T-helper 22 cell (primary cell): ENCODE data around the gene TMEM167B.

Experiments used
- DNase-seq: peaks from one replicate; pipeline ENCODE4 v3.0.0-alpha.2; 2020; ENCODE audit warnings: low read depth

TMEM167B gene

DNA sequence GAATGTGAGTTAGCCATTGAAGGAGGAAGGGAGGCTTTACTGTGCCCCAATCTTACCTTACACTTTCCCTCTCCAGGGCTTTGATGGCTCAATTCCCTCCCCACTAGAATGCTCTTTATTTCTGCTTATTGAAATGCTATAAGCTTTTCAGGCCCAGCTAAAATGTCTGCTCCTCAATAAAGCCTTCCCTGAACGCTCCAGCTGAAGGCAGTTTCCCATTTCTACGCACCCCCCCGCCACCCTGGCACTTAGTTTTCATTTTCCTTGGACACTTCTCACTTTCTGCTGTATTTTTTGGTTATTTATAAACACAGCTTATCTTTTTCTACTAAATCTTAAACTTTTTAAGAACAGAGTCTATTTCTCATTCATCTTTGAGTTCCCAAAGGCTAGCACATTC, 7.1 kb upstream of the TMEM167B start:
- DNase-seq = no peak

DNA sequence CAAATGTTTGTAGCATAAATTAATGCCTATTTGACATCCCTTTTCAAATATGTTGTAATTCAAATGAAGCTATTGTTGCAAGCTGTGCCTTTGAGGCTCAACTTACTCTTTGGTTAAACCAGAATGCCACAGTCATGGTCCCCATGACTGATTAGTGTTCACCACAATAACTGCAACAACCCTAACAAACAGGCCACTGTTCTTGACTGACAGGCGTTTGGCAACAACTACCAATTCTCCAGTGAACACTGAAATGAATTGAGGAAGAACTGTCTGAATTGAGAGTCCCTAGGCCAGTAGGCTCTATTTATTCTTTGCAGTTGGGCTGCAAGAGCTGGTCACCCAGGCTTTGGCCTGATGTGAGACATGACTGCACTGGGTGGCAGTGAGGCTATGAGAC, 6.6 kb upstream of the TMEM167B start:
- no peak for DNase-seq

DNA sequence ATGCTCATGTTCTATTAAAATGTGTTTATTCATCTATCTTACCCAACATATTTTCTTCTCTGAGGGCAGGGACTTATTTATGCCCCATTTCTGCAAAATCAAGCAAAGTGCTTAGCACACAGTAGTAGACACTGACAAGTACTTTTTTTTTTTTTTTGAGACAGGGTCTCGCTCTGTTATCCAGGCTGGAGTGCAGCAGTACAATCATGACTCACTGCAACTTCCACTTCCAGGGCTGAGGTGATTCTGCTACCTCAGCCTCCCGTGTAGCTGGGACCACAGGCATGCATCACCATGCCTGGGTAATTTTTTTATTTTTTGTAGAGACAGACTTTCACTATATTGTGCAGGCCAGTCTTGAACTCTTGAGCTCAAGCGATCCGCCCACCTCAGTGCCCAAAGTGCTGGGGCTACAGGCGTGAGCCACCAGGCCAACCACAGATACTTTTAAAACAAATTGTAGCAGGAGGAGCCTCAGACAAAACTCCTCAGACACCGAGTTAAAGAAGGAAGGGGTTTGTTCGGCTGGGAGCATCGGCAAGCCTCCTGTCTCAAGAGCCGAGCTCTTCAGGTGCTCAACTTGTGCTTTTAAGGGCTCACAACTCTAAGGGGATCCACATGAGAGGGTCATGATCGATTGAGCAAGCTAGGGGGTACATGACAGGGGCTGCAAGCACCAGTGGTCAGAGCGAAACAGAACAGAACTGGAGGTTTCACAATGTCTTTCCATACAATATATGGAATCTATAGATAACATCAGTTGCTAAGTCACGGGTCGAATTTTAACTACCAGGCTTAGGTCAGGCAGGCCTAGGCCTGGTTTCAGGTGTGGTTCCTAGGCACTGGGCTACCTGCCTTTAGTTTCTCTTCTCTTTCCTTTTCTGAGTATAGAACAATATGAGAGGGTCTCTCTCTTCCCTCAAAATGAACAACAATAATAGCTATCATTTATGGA, 5.7 kb upstream of the TMEM167B start:
- no peak for DNase-seq

DNA sequence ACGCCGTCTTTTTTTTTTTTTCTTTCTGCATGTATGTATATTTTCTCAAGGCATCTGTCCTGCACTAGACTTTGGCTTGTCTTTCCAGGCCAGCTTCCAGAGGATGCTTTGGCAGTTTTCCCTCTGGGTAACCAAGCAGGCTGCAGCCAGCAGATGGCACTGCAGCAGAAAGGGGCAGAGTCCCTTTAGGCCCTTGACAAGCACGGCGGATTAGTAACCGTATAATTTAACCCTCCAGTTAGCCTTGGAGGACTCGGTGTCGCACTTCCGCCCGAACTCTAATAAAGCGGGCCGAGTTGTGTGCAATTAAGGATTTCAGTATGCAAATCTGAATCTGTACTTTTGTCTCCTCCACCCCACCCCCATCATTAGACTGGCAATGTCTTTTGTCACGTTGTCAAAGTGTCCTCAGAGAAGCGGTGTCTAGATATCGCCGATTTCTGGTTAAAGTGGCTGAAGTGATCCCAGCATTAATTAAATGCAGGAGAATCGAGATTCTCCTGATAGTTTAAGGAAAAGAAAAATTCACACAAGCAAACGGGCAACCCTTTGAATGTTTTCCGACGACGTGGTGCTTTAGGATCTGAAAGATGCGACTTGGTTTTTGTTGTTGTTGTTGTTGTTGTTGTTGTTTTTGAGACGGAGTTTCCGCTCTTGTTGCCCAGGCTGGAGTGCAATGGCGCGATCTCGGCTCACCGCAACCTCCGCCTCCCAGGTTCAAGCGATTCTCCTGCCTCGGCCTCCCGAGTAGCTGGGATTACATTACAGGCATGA, 1.1 kb upstream of the TMEM167B start:
- no peak for DNase-seq

DNA sequence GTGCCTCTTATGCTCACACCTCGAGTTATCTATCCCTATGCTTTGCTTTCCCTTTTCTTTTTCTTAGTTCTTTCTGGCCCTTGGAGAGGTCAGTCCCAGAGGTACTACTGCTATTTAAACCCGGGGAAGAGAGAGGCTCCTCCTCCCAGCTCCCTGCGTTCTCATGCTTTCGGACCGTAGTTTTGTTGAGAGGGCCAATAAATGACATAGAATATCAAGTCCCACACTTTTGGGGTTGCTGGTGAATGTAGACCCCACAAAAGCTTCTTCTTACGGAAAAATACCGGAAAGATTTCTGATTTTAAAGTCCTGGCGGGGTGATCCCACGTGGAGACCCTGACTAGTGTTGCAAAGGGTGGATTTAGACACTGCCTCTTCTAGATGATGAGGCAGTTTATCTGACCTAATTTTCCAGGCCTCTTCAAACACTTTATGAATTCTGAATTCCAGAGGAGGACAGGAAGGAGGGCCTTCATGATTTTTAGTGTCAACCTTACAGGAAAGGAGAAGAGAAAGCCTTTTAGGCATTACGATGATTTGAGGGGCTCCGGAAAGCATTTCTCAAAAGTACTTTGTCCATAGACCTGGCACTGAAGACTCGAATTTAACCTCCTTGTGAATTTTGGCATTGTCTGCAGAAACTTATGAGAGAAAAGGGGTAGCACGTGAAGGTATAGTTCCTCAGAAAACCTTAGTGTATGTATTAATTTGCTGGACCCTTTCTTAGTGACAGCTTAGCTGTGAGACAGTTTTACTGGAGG, 694 bp downstream of the TMEM167B start:
- no peak for DNase-seq

DNA sequence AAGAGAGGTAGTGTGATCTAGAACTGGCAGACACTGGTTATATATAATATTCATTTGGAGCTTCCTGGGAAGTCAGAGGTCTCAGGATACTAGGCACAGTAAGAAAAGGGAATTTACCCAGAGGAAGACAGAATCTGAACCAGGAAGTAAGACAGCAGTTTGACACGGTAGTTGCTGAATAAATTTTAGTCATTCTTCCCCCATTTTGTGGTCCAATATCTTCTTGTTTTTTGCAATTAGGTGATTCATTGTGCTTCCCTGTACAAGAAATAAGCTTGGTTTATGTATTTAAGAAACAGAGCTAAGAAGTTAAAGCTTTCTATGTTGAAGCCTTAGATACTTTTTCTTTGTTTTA, 1.3 kb downstream of the TMEM167B start:
- no peak for DNase-seq

DNA sequence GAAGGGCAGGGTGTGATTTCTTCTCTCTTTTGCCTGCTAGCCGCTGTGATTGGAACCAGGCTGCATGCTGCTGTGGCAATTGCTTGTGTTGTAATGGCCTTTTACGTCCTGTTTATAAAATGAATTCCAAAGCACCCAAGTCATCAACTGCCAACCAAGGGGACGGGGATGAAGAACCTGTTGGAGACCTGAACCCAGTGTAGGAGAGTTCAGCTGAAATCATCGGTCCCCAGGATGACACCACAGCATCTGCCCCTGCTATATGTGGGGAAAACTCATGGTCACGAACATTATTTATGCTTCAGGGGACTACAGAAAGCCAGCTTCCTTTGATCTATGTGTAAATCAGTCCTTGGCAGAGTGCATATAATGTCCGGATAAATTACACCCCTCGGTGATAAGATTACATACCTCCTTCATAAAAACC, 3.8 kb downstream of the TMEM167B start:
- no peak for DNase-seq

DNA sequence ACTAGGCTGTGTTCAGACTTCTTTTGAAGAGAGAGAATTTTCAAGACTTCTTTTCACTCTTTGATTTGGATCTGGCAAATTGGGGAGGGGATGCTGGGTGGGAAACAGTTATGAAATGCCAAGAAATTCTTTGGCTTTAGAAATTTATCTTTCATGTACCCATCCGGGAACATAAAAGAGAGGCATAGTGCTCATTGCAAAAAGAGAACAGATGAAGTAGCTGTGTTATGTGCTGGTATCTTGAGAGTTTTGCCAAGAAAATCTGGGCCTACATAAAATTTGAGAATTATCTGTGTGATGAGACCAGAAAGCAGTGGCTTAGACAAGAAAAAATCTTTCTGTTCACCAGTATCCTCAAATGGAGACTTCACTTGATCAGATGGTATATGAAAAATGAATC, 4.3 kb downstream of the TMEM167B start:
- no peak for DNase-seq

DNA sequence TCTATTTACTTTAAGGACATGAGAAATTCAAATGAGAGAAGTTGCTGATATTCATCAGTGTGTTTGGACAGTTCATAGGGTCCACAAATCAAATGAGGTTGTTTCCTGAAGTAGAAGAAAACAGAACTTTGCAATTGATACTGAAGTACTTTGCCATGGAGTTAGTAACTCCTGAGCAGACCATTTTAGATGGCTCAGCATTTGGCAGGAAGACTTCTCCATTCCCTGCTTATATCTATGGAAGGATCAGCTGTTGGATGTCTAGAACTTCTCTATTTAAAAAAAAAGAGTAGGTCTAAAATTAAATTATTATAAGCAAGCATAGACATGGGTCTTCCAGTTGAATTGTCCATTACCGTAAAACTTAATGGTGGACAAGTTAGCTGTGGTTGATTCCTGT, 5.1 kb downstream of the TMEM167B start:
- no peak for DNase-seq

DNA sequence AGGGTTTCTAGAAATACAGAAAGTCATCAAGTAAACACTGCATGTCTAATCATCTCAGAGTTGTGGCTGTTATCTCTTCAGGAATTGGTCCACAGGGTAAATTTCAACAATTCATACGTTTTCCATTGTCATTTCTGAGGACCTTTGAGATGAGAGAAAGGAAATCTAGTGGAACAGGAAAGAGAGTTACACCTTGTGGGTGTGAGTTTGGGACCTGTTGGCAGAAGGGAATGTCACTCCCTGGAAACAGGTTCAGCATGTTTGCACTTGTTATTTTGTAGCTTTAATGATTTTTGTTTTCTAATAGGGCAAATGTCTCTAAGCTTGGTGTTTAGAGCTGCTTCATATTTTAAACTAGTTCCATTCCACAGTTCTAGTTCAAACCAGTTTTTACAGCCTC, 5.6 kb downstream of the TMEM167B start:
- DNase-seq = no peak

DNA sequence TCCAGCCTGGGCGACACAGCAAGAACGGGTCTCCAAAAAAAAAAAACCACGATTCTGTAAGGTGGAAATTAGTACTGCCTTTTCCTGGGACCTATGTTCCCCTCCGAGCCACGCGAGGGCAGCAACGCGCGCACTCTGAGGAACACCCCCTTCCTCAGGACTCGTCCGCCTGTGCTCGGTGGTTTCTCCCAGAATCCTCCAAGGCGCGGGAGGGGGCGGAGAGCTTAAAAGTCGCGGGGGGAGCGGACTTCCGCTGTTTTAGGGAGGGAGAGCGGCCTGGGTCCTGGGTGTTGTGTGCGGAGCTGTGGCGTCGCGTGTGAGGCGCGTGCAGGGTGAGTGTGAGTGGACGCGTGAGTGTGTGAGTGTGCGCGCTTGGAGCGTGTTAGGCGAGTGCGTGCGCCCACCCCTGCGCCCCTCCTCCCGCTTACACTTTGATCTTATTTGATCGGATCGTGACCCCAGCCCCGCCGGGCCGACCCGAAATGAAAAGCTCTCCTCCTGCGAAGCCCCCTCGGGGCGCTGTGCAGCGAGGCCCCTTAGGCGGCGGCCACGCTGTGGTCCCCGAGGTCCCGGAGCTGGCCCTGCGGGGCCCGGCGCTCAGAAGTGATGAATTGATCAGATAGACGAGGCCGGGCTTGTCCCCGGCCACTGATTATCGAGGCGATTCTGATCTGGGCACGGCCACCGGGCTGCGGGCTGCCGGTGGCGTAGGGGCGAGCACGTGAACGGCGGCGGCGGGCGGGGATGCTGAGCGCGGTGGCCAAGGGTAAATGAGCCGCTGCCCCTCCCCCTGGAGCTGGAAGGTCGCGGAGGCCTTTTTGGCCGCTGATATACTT, 9.6 kb downstream of the TMEM167B start:
- peak; percentile 95 for DNase-seq

DNA sequence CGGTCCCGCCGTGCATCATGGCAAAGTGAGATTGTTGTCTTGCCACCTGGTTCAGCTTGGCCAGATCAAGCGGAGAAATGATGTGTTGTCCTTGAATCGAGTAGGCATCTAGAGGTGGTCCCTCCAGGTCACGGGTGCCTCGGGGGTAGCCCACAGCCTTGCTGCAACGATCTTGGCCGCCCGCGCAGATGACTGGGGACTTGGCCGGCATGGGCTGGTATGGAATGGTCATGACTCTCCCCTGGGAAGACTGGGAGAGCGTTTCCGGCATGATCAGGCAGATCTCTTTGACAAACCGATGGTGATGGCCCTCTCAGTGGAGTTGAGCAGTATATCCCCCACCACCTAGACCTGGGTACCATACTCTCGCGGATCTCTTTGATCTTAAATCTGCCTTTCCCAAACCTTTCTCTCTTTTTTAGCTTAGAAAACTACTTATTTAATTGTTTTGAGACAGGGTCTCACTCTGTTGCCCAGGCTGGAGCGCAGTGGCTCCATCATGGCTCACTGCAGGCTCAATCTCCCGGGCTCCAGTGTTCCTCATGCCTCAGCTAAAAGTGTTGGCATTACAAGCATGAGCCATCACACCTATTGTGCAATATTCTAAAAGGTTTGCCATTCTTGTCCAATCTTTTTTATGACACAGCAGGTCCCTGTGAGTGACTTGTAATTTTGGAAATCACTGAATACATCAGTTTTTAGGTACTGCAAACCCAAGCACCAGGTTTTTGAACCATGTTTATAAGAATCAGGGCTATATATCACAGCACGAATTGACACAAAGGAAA, 14.0 kb downstream of the TMEM167B start:
- no peak for DNase-seq

DNA sequence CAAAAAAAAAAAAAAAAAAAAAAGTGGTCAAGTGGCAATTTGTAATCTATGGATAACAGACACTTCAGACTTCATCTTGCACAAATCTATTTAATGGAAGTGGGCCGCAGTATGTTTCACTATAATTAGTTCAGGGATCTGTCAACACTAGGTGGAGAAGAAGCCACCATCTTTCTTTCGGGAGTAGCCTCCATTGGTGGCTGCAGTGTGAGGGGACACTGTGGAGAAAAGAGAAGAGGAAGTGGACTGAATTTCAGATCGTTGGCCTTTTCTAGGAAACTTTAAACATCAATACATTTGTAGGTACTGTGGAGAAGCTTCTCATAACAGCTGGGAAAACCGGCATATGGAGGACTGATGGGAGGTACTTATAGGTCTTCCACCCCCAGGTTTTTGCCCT, 15.3 kb downstream of the TMEM167B start:
- DNase-seq = no peak

DNA sequence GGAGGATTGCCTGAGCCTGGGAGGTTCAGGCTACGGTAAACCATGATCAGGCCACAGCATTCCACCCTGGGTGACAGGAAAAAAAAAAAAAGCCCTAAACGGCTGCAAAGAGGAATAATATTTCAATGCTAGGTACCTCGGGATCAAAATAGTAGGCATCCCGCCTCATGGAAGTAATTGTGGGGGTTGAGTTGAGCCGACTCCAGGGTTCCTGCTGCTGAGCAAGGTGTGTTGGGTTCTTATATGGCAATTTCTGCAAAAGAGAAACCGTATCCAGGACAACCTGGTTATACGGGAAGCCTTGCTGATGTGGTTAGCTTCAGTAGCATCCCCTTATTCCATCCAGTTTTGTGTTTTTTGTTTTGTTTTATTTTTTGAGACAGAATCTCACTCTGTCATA, 17.2 kb downstream of the TMEM167B start:
- no peak for DNase-seq

DNA sequence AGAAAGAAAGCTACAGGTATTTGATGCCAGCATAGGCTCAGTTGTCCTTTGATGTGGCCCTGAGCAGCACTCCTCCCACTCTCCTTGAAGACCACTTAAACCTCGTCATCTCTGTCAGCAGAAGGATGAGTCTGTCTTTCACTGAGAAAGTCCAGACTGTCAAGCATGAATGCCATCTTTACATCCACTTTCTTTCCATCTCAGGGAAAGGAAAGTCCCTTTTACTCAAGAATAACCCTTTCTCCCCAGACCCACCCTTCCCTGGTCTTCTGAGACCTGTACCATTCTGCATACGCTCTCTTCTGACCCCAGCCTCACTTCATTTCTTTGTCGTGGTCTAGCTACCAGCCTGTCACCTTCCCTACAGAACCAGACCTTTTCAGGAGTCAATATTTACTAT, 19.3 kb downstream of the TMEM167B start:
- DNase-seq = no peak

DNA sequence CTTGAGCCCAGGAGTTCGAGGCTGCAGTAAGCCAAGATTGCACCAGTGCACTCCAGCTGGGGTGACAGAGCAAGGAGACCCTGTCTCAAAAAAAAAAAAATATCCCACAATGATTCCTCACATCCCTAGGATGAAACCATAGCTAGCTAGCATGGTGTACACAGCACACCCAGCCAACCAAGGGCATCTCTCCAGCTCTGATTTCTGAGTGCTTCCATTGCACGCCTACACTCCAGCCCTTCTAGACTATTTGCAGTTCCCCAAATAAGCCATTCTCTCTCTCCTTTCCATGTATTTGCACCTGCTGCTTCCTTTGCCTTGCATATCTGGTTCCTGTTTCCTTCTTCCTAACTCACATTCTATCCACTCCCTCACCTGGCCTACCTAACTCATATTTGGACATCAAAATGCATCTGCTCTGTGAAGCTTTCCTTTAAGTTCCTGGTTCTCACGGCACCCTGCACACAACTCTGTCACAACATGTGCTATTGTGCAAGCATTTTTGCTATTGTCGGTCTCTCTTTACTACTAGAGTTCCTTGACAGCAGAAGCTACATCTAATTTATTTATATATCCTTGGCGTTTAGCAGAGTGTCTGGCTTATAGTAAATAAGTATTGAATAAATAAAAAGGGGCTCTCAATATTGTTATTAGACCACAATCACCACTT, 21.0 kb downstream of the TMEM167B start:
- DNase-seq = no peak

DNA sequence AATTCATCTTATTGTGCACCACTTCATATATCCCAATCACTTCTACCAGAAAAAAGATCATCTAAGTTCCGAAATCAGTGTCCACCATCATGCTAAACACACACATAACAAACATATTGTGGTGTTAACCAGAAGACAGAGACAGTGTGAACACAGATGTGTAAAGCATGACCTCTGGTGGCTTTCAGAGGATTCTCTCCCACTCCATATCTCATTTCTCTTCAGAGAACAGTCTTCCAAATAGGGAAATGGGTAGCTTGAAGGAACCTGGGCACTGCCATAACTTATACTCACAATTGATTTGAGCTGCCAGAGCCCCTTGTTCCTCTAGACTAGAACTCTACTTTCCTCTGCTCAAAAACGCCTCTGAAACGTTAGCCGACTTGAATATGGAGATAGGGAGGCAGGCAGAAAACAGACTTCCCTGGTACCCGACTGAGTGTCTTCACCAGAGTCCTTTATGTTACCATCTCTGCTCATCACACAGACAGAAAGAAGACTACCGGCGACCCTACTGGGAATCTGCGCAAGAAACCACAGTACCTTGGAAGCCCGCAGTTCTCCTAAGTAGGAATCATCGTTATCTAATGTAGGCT, 21.6 kb downstream of the TMEM167B start:
- DNase-seq = no peak

DNA sequence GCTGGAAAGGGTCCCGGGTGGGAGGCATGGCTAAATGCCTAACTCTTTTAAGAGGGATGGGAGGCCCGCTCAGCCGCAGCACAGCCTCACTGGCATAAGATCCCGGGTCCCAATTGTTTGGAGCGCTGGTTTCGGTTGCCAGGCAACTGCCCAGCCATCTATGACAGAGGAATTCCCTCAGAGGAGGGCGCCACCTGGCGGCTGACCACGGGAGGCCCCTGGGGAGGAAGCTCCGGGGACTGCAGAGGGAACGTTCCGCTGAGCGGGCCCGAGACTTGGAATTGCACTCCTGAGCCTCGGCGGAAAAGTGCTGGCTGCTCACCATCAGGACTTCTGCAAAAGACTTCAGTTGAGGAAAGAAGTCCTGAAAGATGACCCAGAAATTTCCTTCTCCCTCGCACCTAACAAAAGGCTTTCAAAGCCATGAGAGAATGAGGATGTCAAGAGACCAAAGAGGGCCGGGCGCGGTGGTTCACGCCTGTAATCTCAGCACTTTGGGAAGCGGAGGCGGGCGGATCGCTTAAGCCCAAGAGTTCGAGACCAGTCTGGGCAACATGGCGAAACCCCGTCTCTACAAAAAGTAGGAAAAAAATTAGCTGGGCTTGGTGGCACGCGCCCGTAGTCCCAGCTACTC, 22.2 kb downstream of the TMEM167B start:
- DNase-seq = peak; percentile 71

DNA sequence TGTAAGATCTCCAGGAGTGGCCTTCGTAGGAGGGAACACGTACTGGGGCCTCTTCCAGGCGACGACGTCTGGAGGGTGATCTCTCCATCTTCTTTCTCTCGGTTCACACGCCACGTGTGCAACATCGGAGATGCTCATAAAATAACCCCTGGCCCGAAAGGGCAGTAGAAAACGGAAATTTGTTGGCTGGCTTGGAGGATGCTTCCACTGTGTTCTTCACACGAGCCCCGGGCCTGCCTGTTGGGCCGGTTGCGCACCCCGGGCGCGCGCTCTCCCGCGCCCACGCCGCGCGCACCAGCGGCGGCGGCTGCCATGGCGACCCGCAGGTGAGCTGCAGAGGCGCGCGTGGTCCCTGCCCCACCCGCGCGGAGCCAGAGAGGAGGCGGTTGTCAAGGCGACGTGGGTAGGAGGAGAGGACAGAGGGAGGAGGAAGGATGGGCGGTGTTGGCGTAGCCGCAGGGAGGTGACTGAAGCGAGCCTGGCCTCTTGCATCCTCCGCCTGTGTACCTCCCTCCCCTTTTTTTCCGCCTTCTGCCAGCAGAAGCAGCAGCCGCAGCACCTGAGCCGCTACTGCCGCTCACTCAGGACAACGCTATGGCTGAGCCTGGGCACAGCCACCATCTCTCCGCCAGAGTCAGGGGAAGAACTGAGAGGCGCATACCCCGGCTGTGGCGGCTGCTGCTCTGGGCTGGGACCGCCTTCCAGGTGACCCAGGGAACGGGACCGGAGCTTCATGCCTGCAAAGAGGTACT, 23.2 kb downstream of the TMEM167B start, which contains the start of gene ELAPOR1:
TSS of gene ELAPOR1 (plus strand) at position 526 of the 752 bp plus-strand sequence. CDS start at position 595, 69 bp downstream.
- DNase-seq = peak; percentile 94
